DMS153 (cell line): ENCODE results near the gene HMCN1.
A peak's percentile ranks its signal among the peaks of the same experiment; 100 is the strongest.
"Not testable (repeated sequence)": the region's sequence is repeated elsewhere in the genome, so short reads cannot be mapped to it uniquely, and the experiment has no call there.

Source experiments
- DNase-seq: peaks from one replicate; lab custom pipeline; 2025; lab: John Stamatoyannopoulos, UW

Gene HMCN1

GRCh38 chr1:185853739-185854138 is 119.5 kb downstream of the HMCN1 start:
- DNase-seq = no peak

GRCh38 chr1:185856482-185856881 is 122.3 kb downstream of the HMCN1 start:
- no peak for DNase-seq

GRCh38 chr1:185857442-185857841 is 123.3 kb downstream of the HMCN1 start:
- no peak for DNase-seq

GRCh38 chr1:185860311-185860710 is 126.1 kb downstream of the HMCN1 start:
- DNase-seq = no peak

- DNase-seq = no peak
These were observed 126.7 kb downstream of the HMCN1 start for GRCh38 chr1:185860859-185861258.

- DNase-seq = peak; percentile 61
These were observed 127.4 kb downstream of the HMCN1 start for GRCh38 chr1:185861630-185862029.

- DNase-seq = no peak
These were observed 128.0 kb downstream of the HMCN1 start for GRCh38 chr1:185862235-185862634.

GRCh38 chr1:185864331-185864730 is 130.1 kb downstream of the HMCN1 start:
- no peak for DNase-seq

- DNase-seq = no peak
These were observed 130.8 kb downstream of the HMCN1 start for GRCh38 chr1:185864889-185865517.

GRCh38 chr1:185869590-185869989 is 135.4 kb downstream of the HMCN1 start:
- no peak for DNase-seq

- DNase-seq = no peak
These were observed 137.5 kb downstream of the HMCN1 start for GRCh38 chr1:185871627-185872150.

- no peak for DNase-seq
These were observed 140.1 kb downstream of the HMCN1 start for GRCh38 chr1:185874246-185874645.

- DNase-seq = no peak
These were observed 146.1 kb downstream of the HMCN1 start for GRCh38 chr1:185880330-185880729.

- no peak for DNase-seq
These were observed 146.7 kb downstream of the HMCN1 start for GRCh38 chr1:185880779-185881333.

- DNase-seq = no peak
These were observed 151.9 kb downstream of the HMCN1 start for GRCh38 chr1:185886046-185886445.

- no peak for DNase-seq
These were observed 152.5 kb downstream of the HMCN1 start for GRCh38 chr1:185886671-185887070.

GRCh38 chr1:185892831-185893403 is 158.7 kb downstream of the HMCN1 start:
- not testable (repeated sequence) for DNase-seq

GRCh38 chr1:185894791-185895190 is 160.6 kb downstream of the HMCN1 start:
- no peak for DNase-seq

- DNase-seq = no peak
These were observed 161.2 kb downstream of the HMCN1 start for GRCh38 chr1:185895208-185895900.

- DNase-seq = no peak
These were observed 162.7 kb downstream of the HMCN1 start for GRCh38 chr1:185896863-185897262.

- no peak for DNase-seq
These were observed 172.0 kb downstream of the HMCN1 start for GRCh38 chr1:185906186-185906585.

- DNase-seq = no peak
These were observed 173.1 kb downstream of the HMCN1 start for GRCh38 chr1:185907246-185907645.

GRCh38 chr1:185911978-185912377 is 177.8 kb downstream of the HMCN1 start:
- no peak for DNase-seq
